WTC11 (cell line): ENCODE data around the gene DBET. TPM values are rescaled to one million over a fixed set of nuclear protein-coding genes. Genes with fewer than 3 reads are reported as not detected.

Source experiments
- ATAC-seq: fragments of 200-7000 bp; cut with Tn5 transposase; 2 replicates; pipeline ENCODE4 v1.10.0; 2021; ENCODE audit warnings: mild to moderate bottlenecking, moderate library complexity
- CTCF ChIA-PET: fragments of 300-600 bp; sonication (Branson Sonifier 250); formaldehyde crosslinking; loops from one replicate; lab custom pipeline; 2021; ENCODE audit warnings: antibody characterized with exemption; lab: Charles Lee
- POLR2A ChIA-PET: fragments of 350-600 bp; sonication (Branson Sonifier 250); formaldehyde crosslinking; loops from one replicate; lab custom pipeline; 2021; ENCODE audit warnings: antibody characterized with exemption; lab: Charles Lee
- DNase-seq: peaks from one replicate; pipeline ENCODE4 v3.0.0; 2021; ENCODE audit warnings: low spot score
- H3K27ac Mint-ChIP-seq: 2 replicates; pipeline ENCODE4 v1.8.0; 2021; ENCODE audit warnings: mixed read lengths
- H3K27me3 Mint-ChIP-seq: 2 replicates; pipeline ENCODE4 v1.8.0; 2021; ENCODE audit warnings: low read depth, mild to moderate bottlenecking, moderate library complexity, mixed read lengths
- H3K36me3 Mint-ChIP-seq: 2 replicates; pipeline ENCODE4 v1.8.0; 2021; ENCODE audit warnings: mixed read lengths
- H3K4me1 Mint-ChIP-seq: 2 replicates; pipeline ENCODE4 v1.8.0; 2022; ENCODE audit warnings: mixed read lengths
- H3K4me3 Mint-ChIP-seq: 2 replicates; pipeline ENCODE4 v1.8.0; 2021; ENCODE audit warnings: mild to moderate bottlenecking, moderate library complexity, mixed read lengths
- H3K9me3 Mint-ChIP-seq: 2 replicates; pipeline ENCODE4 v1.8.0; 2021; ENCODE audit warnings: mixed read lengths
- ATF1 ChIP-seq: sonication (generic); formaldehyde crosslinking; IDR thresholded peaks from 2 replicates; pipeline ENCODE4 v1.8.1; 2023; ENCODE audit warnings: mild to moderate bottlenecking, moderate library complexity, missing genetic modification reagents
- CBFB ChIP-seq: sonication (generic); formaldehyde crosslinking; IDR thresholded peaks from 2 replicates; pipeline ENCODE4 v1.8.1; 2022; ENCODE audit warnings: mild to moderate bottlenecking, low read depth, missing genetic modification reagents
- ERG ChIP-seq: fragments of 250-450 bp; sonication (Bioruptor Pico); IDR thresholded peaks from 2 replicates; pipeline ENCODE4 v1.8.0; 2021; ENCODE audit warnings: mild to moderate bottlenecking
- FOXK1 ChIP-seq: sonication (generic); formaldehyde crosslinking; IDR thresholded peaks from 2 replicates; pipeline ENCODE4 v1.8.0; 2022; ENCODE audit warnings: mild to moderate bottlenecking, moderate library complexity, missing genetic modification reagents
- HMGXB4 ChIP-seq: sonication (generic); formaldehyde crosslinking; IDR thresholded peaks from 2 replicates; pipeline ENCODE4 v1.8.1; 2023; ENCODE audit warnings: mild to moderate bottlenecking, moderate library complexity, missing genetic modification reagents
- IRF2 ChIP-seq: sonication (generic); formaldehyde crosslinking; IDR thresholded peaks from 2 replicates; pipeline ENCODE4 v1.8.0; 2022; ENCODE audit warnings: low read depth, missing genetic modification reagents, borderline replicate concordance
- JAZF1 ChIP-seq: fragments of 250-450 bp; sonication (Bioruptor Pico); IDR thresholded peaks from 2 replicates; pipeline ENCODE4 v1.9.0; 2021; ENCODE audit warnings: moderate library complexity, mild to moderate bottlenecking, inconsistent platforms
- PRRX2 ChIP-seq: fragments of 250-450 bp; sonication (Bioruptor Pico); IDR thresholded peaks from 2 replicates; pipeline ENCODE4 v1.8.0; 2021; ENCODE audit warnings: mild to moderate bottlenecking
- SMAD4 ChIP-seq: sonication (generic); formaldehyde crosslinking; IDR thresholded peaks from 2 replicates; pipeline ENCODE4 v1.8.0; 2022; ENCODE audit warnings: mild to moderate bottlenecking, missing genetic modification reagents
- ZBTB21 ChIP-seq: sonication (generic); formaldehyde crosslinking; IDR thresholded peaks from 2 replicates; pipeline ENCODE4 v1.8.1; 2023; ENCODE audit warnings: mild to moderate bottlenecking, missing genetic modification reagents, borderline replicate concordance
- ZNF121 ChIP-seq: sonication (generic); formaldehyde crosslinking; IDR thresholded peaks from 2 replicates; pipeline ENCODE4 v1.8.0; 2023; ENCODE audit warnings: missing genetic modification reagents
- ZNF671 ChIP-seq: fragments of 250-450 bp; sonication (Bioruptor Pico); IDR thresholded peaks from 2 replicates; pipeline ENCODE4 v1.8.0; 2021; ENCODE audit warnings: mild to moderate bottlenecking
- total RNA-seq: library from RNA; stranded (reverse); gene quantifications from 3 replicates; pipeline ENCODE4 v1.2.3, GENCODE V29; 2021
- TF ChIP-seq, protein P1 (sequence below): sonication (generic); formaldehyde crosslinking; IDR thresholded peaks from 2 replicates; pipeline ENCODE4 v1.8.1; 2022; ENCODE audit warnings: low read depth, mild to moderate bottlenecking, moderate library complexity, missing genetic modification reagents, borderline replicate concordance
- TF ChIP-seq, protein P2 (sequence below): sonication (generic); formaldehyde crosslinking; IDR thresholded peaks from 2 replicates; pipeline ENCODE4 v1.8.1; 2022; ENCODE audit warnings: mild to moderate bottlenecking, moderate library complexity, missing genetic modification reagents
- TF ChIP-seq, protein P3 (sequence below): fragments of 250-450 bp; sonication (Bioruptor Pico); IDR thresholded peaks from 2 replicates; pipeline ENCODE4 v2.1.2; 2022; ENCODE audit warnings: mild to moderate bottlenecking, moderate library complexity
- TF ChIP-seq, protein P4 (sequence below): sonication (generic); formaldehyde crosslinking; IDR thresholded peaks from 2 replicates; pipeline ENCODE4 v1.8.1; 2023; ENCODE audit warnings: mild to moderate bottlenecking, missing genetic modification reagents, moderate library complexity

DBET gene
- total RNA-seq, 1 experiment from 2014 or later = 0.24 TPM

- DNase-seq (no peak), ATAC-seq (peak; percentile 25)
- Mint-ChIP-seq H3K27ac (no peak overlapping the region), H3K4me3 (peak overlapping the region; percentile 68), H3K9me3 (peaks cover 15% of the 10 kb centered on the region), H3K4me1 (peaks cover 22% of the 10 kb centered on the region), H3K27me3 (peaks cover 97% of the 10 kb centered on the region), H3K36me3 (peaks cover 43% of the 10 kb centered on the region)
- POLR2A ChIA-PET = no interaction called here
- CTCF ChIA-PET = no interaction called here
- TF ChIP-seq PRRX2 = no peak
- TF ChIP-seq CBFB (CRISPR knock-in tag) = no peak
- no peak for TF ChIP-seq FOXK1 (CRISPR knock-in tag)
- TF ChIP-seq HMGXB4 = no peak
- TF ChIP-seq ZNF121 (CRISPR knock-in tag) = no peak
- no peak for TF ChIP-seq IRF2 (CRISPR knock-in tag)
- no peak for TF ChIP-seq SMAD4 (CRISPR knock-in tag)
- no peak for TF ChIP-seq JAZF1 (CRISPR knock-in tag)
- no peak for TF ChIP-seq ZNF671
- no peak for TF ChIP-seq ATF1 (CRISPR knock-in tag)
- TF ChIP-seq, protein P1, sequence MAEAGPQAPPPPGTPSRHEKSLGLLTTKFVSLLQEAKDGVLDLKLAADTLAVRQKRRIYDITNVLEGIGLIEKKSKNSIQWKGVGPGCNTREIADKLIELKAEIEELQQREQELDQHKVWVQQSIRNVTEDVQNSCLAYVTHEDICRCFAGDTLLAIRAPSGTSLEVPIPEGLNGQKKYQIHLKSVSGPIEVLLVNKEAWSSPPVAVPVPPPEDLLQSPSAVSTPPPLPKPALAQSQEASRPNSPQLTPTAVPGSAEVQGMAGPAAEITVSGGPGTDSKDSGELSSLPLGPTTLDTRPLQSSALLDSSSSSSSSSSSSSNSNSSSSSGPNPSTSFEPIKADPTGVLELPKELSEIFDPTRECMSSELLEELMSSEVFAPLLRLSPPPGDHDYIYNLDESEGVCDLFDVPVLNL (CRISPR knock-in tag) = no peak
- TF ChIP-seq ZBTB21 (CRISPR knock-in tag) = no peak
- TF ChIP-seq, protein P2, sequence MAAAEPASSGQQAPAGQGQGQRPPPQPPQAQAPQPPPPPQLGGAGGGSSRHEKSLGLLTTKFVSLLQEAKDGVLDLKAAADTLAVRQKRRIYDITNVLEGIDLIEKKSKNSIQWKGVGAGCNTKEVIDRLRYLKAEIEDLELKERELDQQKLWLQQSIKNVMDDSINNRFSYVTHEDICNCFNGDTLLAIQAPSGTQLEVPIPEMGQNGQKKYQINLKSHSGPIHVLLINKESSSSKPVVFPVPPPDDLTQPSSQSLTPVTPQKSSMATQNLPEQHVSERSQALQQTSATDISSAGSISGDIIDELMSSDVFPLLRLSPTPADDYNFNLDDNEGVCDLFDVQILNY (CRISPR knock-in tag) = no peak
- TF ChIP-seq, protein P3, sequence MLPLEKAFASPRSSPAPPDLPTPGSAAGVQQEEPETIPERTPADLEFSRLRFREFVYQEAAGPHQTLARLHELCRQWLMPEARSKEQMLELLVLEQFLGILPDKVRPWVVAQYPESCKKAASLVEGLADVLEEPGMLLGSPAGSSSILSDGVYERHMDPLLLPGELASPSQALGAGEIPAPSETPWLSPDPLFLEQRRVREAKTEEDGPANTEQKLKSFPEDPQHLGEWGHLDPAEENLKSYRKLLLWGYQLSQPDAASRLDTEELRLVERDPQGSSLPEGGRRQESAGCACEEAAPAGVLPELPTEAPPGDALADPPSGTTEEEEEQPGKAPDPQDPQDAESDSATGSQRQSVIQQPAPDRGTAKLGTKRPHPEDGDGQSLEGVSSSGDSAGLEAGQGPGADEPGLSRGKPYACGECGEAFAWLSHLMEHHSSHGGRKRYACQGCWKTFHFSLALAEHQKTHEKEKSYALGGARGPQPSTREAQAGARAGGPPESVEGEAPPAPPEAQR (CRISPR knock-in tag) = no peak
- TF ChIP-seq, protein P4, sequence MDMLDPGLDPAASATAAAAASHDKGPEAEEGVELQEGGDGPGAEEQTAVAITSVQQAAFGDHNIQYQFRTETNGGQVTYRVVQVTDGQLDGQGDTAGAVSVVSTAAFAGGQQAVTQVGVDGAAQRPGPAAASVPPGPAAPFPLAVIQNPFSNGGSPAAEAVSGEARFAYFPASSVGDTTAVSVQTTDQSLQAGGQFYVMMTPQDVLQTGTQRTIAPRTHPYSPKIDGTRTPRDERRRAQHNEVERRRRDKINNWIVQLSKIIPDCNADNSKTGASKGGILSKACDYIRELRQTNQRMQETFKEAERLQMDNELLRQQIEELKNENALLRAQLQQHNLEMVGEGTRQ = no peak
- no peak for TF ChIP-seq ERG (CRISPR knock-in tag)
Observed at GRCh38 chr4:190015538-190016368, 48.5 kb upstream of the DBET start.
